Left lung (tissue), 10 donors: Measurements from ENCODE around the gene GJC2. TPM values are rescaled to one million over a fixed set of nuclear protein-coding genes. Genes with fewer than 3 reads are reported as not detected.

ENCODE experiments used
- ATAC-seq: fragments of 200-7000 bp; cut with Tn5 transposase; one replicate; pipeline ENCODE4 v1.9.1; 2020; ENCODE audit warnings: moderate library complexity
- DNase-seq, 4 donors: peaks; one replicate each; pipeline ENCODE4 v3.0.0-alpha.2; 2013 to 2020
- H3K27ac ChIP-seq, 2 donors: fragments of 200-600 bp; sonication (generic) in 1 of 2; one replicate each; pipeline versions ENCODE4 v1.5.0 to v1.8.0; 2020 to 2021
- H3K27me3 ChIP-seq, 2 donors: fragments of 200-600 bp; sonication (generic) in 1 of 2; one replicate each; pipeline versions ENCODE4 v1.5.0 to v1.8.0; 2020 to 2021
- H3K36me3 ChIP-seq, 2 donors: fragments of 200-600 bp; sonication (generic) in 1 of 2; one replicate each; pipeline versions ENCODE4 v1.5.0 to v1.8.0; 2020 to 2021
- H3K4me1 ChIP-seq, 2 donors: fragments of 200-600 bp; one replicate each; pipeline ENCODE4 v1.8.0; 2021
- H3K4me3 ChIP-seq, 2 donors: fragments of 200-600 bp; sonication (generic) in 1 of 2; one replicate each; pipeline versions ENCODE4 v1.5.0 to v1.8.0; 2020 to 2021; ENCODE audit warnings: mild to moderate bottlenecking in 1 of 2
- H3K9me3 ChIP-seq, 2 donors: fragments of 200-600 bp; sonication (generic) in 1 of 2; one replicate each; pipeline versions ENCODE4 v1.5.0 to v1.8.0; 2020 to 2021
- CTCF ChIP-seq, 2 donors: fragments of 200-600 bp; sonication (generic) in 1 of 2; IDR thresholded peaks; one replicate each; pipeline versions ENCODE4 v1.5.0 to v1.8.0; 2021; ENCODE audit warnings: antibody characterized with exemption in 2 of 2
- intact Hi-C, 2 donors: fragments of 100-400 bp; cut with DNase I; formaldehyde crosslinking; loops; one replicate each; pipeline versions ENCODE4 v1.11.2 to v1.14.2; 2022
- polyA plus RNA-seq, 6 donors: library from polyadenylated mRNA; unstranded; fragments of 120-200 nt; gene quantifications; one replicate each; pipeline ENCODE4 v1.2.1, GENCODE V29; 2013; ENCODE audit not compliant: insufficient read length in 6 of 6
- total RNA-seq, 2 donors: library from RNA; stranded (reverse); fragmentation: NEBNext Ultra II Directional; extraction: Animal tissue kit (Norgen Biotek cat#: 25700); gene quantifications; one replicate each; pipeline ENCODE4 v1.2.1, GENCODE V29; 2021
- donor health status: DM: no; HTN: yes; CAD: no.
- donor health status: DM: no; HTN: no; CAD: no.

Gene GJC2
- total and polyA plus RNA-seq, 8 donors: 2.3 to 4.9 (median 3.1) TPM

GRCh38 chr1:228106800-228107054 is 43.0 kb upstream of the GJC2 start:
- Histone ChIP-seq H3K27me3 (no peaks in the 10 kb centered on the region), H3K27ac (no peak overlapping the region), H3K4me1 (peaks cover 13 to 60% of the 10 kb centered on the region in 2 donors), H3K4me3 (no peak overlapping the region), H3K36me3 (peaks cover 0 to 28% of the 10 kb centered on the region in 2 donors), H3K9me3 (no peaks in the 10 kb centered on the region)
- intact Hi-C loops: no loop called here
- DNase-seq: no peak
- no peak for ATAC-seq
- no peak for TF ChIP-seq CTCF (IDR thresholded peaks at IDR 0.05)

- Histone ChIP-seq H3K27ac (no peak overlapping the region), H3K36me3 (peaks cover 0 to 28% of the 10 kb centered on the region in 2 donors), H3K27me3 (no peaks in the 10 kb centered on the region), H3K9me3 (no peaks in the 10 kb centered on the region), H3K4me1 (peaks cover 8 to 53% of the 10 kb centered on the region in 2 donors), H3K4me3 (no peak overlapping the region)
- intact Hi-C loops: no loop called here
- ATAC-seq (no peak), DNase-seq (peak in 1 of 4 donors; percentile 69)
- no peak for TF ChIP-seq CTCF (IDR thresholded peaks at IDR 0.05)
These were observed 42.1 kb upstream of the GJC2 start for GRCh38 chr1:228107636-228108035.

GRCh38 chr1:228108055-228108690 is 41.6 kb upstream of the GJC2 start:
- Histone ChIP-seq H3K36me3 (peaks cover 0 to 28% of the 10 kb centered on the region in 2 donors), H3K27ac (peak overlapping the region; percentile 78 to 88), H3K9me3 (no peaks in the 10 kb centered on the region), H3K4me3 (peak overlapping the region; percentile 92 to 99), H3K4me1 (peaks cover 8 to 52% of the 10 kb centered on the region in 2 donors), H3K27me3 (no peaks in the 10 kb centered on the region)
- no peak for TF ChIP-seq CTCF (IDR thresholded peaks at IDR 0.05)
- no peak for DNase-seq
- no peak for ATAC-seq
- intact Hi-C loops: no loop called here

GRCh38 chr1:228108742-228109072 is 41.0 kb upstream of the GJC2 start:
- intact Hi-C loops: no loop called here
- H3K9me3 ChIP-seq: no peaks in the 10 kb centered on the region
- peaks cover 8 to 47% of the 10 kb centered on the region in 2 donors for H3K4me1 ChIP-seq
- DNase-seq: no peak
- H3K27me3 ChIP-seq: no peaks in the 10 kb centered on the region
- H3K4me3 ChIP-seq: peak overlapping the region; percentile 92 to 99
- peaks cover 0 to 28% of the 10 kb centered on the region in 2 donors for H3K36me3 ChIP-seq
- ATAC-seq: no peak
- no peak for TF ChIP-seq CTCF (IDR thresholded peaks at IDR 0.05)
- H3K27ac ChIP-seq: peak overlapping the region; percentile 78 to 88

GRCh38 chr1:228109073-228109961 is 40.4 kb upstream of the GJC2 start, which contains the start of gene MRPL55:
TSS of gene MRPL55 (minus strand) at chr1:228109299. CDS start at chr1:228108260, 1,039 bp downstream.
- Histone ChIP-seq H3K36me3 (peaks cover 0 to 28% of the 10 kb centered on the region in 2 donors), H3K27ac (peak within 1 kb of the TSS; percentile 82 to 88), H3K27me3 (no peaks in the 10 kb centered on the region), H3K4me1 (peaks cover 8 to 41% of the 10 kb centered on the region in 2 donors), H3K4me3 (peak within 1 kb of the TSS; percentile 92 to 99), H3K9me3 (no peaks in the 10 kb centered on the region)
- DNase-seq (peak; percentile 96 to 100 (median 98)), ATAC-seq (peak; percentile 99)
- intact Hi-C loops: no loop called here
- TF ChIP-seq CTCF (IDR thresholded peaks at IDR 0.05): no peak
